Activated gamma-delta T cell treated with Interleukin-2 at 50 U/mL for 16 hours (primary cell): ENCODE data around the gene FBN2.
"Not testable (repeated sequence)": the region's sequence is repeated elsewhere in the genome, so short reads cannot be mapped to it uniquely, and the experiment has no call there.

Experiments used
- DNase-seq: peaks from one replicate; pipeline ENCODE4 v3.0.0-alpha.2; 2020

The FBN2 gene

GRCh38 chr5:128349044-128349858, 188.8 kb downstream of the FBN2 start:
- DNase-seq: no peak

GRCh38 chr5:128346038-128346437, 192.0 kb downstream of the FBN2 start:
- no peak for DNase-seq

- DNase-seq: no peak
Observed at GRCh38 chr5:128345247-128345646, 192.8 kb downstream of the FBN2 start.

GRCh38 chr5:128343168-128343567, 194.9 kb downstream of the FBN2 start:
- DNase-seq: no peak

- no peak for DNase-seq
Observed at GRCh38 chr5:128341056-128341455, 197.0 kb downstream of the FBN2 start.

DNA sequence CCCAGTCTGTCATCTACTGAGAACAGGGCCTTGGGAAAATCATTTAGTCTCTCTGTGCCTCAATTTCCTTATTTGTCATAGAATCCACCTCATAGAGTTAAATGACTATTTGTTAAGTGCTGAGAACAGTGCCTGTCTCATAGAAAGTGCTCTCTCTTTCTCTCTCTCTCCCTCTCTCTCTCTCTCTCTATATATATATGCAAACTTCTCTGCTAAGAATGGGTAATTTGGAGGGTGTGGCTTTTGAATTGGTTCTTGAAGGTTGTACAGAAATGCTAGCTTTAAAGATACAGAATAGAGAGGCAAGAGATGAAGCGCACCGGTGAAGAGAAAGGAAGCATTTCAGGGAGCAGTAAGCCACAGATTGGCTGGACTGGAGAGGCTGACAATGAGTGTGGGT, 197.4 kb downstream of the FBN2 start:
- DNase-seq: no peak

DNA sequence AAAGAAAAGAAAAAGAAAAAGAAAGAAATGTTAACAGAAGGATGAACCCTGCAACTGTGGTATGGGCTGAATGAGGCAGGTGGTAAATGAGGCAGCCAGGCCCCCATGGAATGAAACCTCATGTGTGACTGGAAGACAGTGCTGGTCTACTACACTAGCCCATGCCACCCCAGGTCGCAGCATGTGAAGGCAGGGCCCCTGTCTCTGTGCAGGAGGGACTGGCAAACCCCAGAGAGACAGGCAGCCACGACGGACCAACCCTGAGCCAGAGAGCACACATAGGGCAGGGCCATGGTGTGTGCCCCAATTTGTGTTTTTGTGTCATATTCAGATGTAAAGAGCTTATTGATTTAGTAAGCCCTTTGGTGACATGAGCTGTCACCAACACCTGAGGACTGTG, 198.5 kb downstream of the FBN2 start:
- DNase-seq: no peak

DNA sequence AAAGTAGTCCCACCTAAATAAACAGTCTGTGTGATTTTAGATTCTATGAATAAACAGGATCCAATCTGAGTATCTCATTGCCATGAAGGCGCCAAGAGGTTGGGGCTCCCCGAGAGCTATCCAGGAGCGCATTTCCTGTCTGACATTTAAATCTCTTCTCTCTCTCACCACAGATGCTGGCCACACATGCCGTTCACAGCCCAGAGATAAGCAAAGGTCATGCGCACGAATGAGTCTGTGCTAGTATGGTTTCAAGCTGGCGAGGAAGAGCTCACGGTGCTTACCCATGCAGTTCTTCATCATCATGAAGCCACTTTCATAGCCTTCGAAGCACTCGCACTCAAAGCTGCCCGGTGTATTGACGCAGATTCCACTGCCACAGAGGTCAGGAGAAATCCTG, 199.4 kb downstream of the FBN2 start:
- DNase-seq: no peak

DNA sequence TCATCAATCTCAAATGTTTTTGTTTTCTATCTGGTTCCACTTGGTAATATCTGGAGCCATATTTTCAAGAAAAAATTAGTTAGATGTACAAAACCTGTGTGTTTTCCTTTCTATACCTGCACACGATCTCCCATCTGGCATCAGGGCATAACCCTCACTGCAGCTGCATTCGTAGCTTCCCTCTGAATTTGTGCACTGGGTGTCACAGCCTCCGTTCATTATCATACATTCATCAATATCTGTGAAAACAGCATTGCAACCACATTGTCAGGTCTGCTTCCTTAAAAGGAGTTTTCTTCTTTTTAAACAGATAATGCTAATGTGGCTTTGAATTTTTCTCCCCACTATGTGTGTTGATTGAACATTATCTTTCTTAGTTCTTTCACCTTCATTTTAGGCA, 202.7 kb downstream of the FBN2 start:
- DNase-seq: no peak

GRCh38 chr5:128334010-128334716, 203.9 kb downstream of the FBN2 start:
- DNase-seq: no peak

DNA sequence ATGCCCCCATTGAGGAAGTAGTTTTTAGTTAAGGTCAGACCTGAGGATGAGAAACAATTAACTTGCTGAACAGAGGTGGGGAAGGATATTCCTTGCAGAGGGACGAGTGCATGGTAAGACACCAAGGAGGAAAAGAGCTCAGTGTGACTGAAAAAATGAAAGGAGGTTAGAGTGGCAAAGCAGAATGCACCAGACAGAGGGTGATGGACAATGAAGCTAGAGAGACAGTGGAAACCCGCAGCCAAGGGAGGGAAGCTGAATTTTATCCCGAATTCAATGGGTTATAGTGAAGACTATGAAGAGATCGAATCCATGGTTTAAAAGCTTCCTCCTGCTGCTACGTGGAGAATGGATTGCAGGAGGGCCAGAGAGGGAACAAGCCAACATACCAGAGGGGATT, 206.8 kb downstream of the FBN2 start:
- no peak for DNase-seq

- DNase-seq: no peak
Observed at GRCh38 chr5:128329386-128329939, 208.6 kb downstream of the FBN2 start.

DNA sequence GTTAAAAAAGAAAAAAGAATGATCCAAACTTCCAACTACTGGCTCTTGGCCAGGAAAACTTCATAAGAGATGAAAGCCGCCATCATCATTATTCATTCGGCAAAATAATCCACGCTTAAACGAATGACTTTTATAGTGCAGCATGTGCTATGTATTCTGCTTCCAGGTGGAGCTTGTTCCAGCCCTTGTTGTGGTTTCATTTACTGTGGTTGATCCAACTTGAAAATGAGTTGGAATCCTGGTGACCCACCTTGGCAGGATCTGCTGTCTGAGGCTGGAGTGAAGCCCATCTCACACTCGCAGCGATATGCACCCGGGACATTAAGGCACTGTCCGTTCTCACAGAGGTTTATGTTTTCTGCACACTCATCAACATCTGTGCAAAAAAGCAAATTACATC, 209.6 kb downstream of the FBN2 start:
- DNase-seq: no peak

GRCh38 chr5:128328007-128328406, 210.0 kb downstream of the FBN2 start:
- DNase-seq: no peak

- DNase-seq: not testable (repeated sequence)
Observed at GRCh38 chr5:128321418-128321817, 216.6 kb downstream of the FBN2 start.

DNA sequence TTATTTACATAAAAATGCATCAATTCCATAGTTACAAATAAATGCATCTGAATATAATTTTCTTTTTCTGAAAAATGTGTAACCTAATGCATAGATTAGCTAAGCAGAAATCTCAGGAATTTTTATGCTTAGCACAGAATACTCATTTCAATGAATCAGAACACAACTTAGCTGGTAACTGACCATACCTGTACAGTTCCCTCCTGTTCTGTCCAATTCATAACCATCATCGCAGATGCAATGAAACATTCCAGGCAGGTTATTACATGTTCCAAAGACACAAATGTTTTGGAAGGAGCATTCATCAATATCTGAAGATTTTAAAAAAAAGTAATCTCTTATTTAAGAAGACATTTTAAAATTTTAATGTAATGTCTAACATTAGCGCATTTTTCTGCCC, 219.4 kb downstream of the FBN2 start:
- DNase-seq: no peak

- DNase-seq: no peak
Observed at GRCh38 chr5:128317481-128317880, 220.6 kb downstream of the FBN2 start.

DNA sequence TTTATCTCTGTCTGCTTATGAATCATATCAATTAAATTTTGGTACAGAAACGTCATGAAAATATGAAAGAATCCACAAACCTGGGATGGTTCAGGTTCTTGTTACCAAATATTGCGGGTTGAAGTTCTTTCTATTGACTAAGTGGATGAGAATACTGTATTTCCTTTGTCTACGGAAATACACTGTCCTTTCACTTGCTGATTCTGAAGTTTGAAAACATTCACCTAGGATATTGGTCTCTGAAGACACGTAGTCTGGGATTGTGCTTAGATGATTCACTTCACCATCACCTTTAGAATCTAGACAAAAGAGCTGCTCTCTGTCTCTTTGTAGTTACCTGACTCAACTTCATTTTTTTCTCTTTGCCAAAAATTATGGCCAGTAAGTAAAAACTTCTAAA, 222.4 kb downstream of the FBN2 start:
- DNase-seq: no peak

GRCh38 chr5:128305341-128305740, 232.7 kb downstream of the FBN2 start:
- no peak for DNase-seq

DNA sequence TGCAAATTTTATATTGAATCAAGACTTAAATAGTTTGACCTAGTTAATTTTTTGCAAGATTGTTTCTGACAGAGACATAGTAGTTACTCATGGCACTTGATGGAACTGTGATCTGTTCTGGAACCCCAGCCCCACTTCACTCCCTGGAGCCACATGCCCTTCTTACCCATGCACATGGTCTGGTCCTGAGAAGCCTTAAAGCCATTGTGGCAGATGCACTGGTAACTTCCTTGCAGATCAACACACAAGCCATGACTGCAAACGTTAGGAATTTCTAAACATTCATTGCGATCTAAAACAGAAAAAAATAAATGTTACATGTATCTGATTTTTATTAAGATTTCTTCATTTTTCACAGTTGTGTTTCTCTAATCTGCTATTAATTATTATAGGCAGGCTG, 233.3 kb downstream of the FBN2 start:
- no peak for DNase-seq

- DNase-seq: no peak
Observed at GRCh38 chr5:128304088-128304487, 234.0 kb downstream of the FBN2 start.

GRCh38 chr5:128303593-128303992, 234.5 kb downstream of the FBN2 start:
- no peak for DNase-seq

DNA sequence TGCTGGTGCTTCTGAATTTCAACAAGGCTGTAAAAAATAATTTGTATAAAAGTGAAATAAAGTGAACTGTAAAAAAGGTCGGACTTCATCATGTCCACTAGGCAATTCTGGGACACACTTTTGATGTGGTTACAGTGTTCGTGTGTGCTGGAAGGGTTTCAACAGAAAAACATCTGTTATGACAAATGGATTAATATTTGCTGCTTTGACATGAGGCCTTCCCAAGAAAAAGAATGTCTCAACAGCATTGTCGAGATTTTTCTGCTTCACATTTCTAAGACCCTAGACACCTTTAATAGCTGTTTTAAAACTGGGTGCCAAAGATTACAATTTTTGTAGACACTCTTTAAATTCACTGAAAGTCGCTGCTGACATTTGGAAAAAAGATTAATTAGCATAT, 237.9 kb downstream of the FBN2 start:
- no peak for DNase-seq

GRCh38 chr5:128290152-128290858, 247.7 kb downstream of the FBN2 start:
- DNase-seq: no peak
